Ovary (tissue), 9 donors: ENCODE data around the gene VAMP1. TPM values are rescaled to one million over a fixed set of nuclear protein-coding genes. Genes with fewer than 3 reads are reported as not detected.
"Not testable (repeated sequence)": the region's sequence is repeated elsewhere in the genome, so short reads cannot be mapped to it uniquely, and the experiment has no call there.

ENCODE experiments used
- DNase-seq, 5 donors: peaks; one replicate each; pipeline ENCODE4 v3.0.0-alpha.2; 2019 to 2020
- H3K27ac ChIP-seq, 2 donors: fragments of 200-600 bp; one replicate each; pipeline versions ENCODE4 v1.5.1 to v1.8.0; 2019 to 2022
- H3K27me3 ChIP-seq: fragments of 200-600 bp; one replicate; pipeline ENCODE4 v1.8.0; 2022
- H3K36me3 ChIP-seq: fragments of 200-600 bp; sonication (generic); one replicate; pipeline ENCODE4 v1.5.1; 2019
- H3K4me1 ChIP-seq: one replicate; pipeline ENCODE4 v1.8.1; 2013; ENCODE audit warnings: mild to moderate bottlenecking, moderate library complexity; ENCODE audit not compliant: insufficient read depth
- H3K4me3 ChIP-seq: fragments of 200-600 bp; sonication (generic); one replicate; pipeline ENCODE4 v1.5.1; 2017
- H3K9me3 ChIP-seq, 2 donors: fragments of 200-600 bp in 1 of 2; sonication (generic) in 1 of 2; one replicate each; pipeline versions ENCODE4 v1.5.1 to v1.8.1; 2013 to 2019; ENCODE audit warnings: mild to moderate bottlenecking in 1 of 2, moderate library complexity in 1 of 2
- EP300 ChIP-seq: sonication (generic); formaldehyde crosslinking; IDR thresholded peaks from one replicate; pipeline ENCODE4 v1.6.1; 2017; ENCODE audit warnings: antibody characterized with exemption
- POLR2A ChIP-seq: fragments of 450-650 bp; IDR thresholded peaks from one replicate; pipeline ENCODE4 v1.6.1; 2017; ENCODE audit warnings: antibody characterized with exemption, mild to moderate bottlenecking, moderate library complexity
- WGBS, 3 donors: extraction: QIAGEN DNeasy Blood & Tissue Kit in 1 of 3; methylation state at CpG; one replicate each; pipeline versions ENCODE4 v1.1.5 to v1.1.7; 2013 to 2017; 5-methylcytosine and 5-hydroxymethylcytosine counted together
- intact Hi-C, 4 donors: fragments of 100-400 bp; cut with DNase I; formaldehyde crosslinking; loops; one replicate each; pipeline versions ENCODE4 v1.11.0 to v1.15.1; 2022 to 2023
- polyA plus RNA-seq, 2 donors: library from polyadenylated mRNA; stranded (reverse); fragments of 200-250 nt in 1 of 2; fragments of 350-450 nt in 1 of 2; fragmentation: Illumina TruSeq in 1 of 2; extraction: RNeasy Lipid Tissue Mini Kit (QIAGEN cat#74804) in 1 of 2; gene quantifications; one replicate each; pipeline ENCODE4 v1.2.3, GENCODE V29; 2013 to 2014
- total RNA-seq, 7 donors: library from RNA; depleted of rRNA in 2 of 7; stranded (reverse); fragments of >200 nt in 2 of 7; fragmentation: NEBNext Ultra II Directional in 3 of 7; extraction: Animal tissue kit (Norgen Biotek cat#: 25700) in 3 of 7; gene quantifications; one replicate each; pipeline versions ENCODE4 v1.1.0 to v1.2.4, GENCODE V29; 2016 to 2023
- TF ChIP-seq, protein P1 (sequence below), 3 donors: fragments of 450-650 bp in 2 of 3; fragments of 200-600 bp in 1 of 3; IDR thresholded peaks; one replicate each; pipeline versions ENCODE4 v1.5.1 to v1.8.0; 2016 to 2022; ENCODE audit warnings: antibody characterized with exemption in 3 of 3, mild to moderate bottlenecking in 1 of 3
- donor health status: DM: no; HTN: no; CAD: no; lungs with moderate emphysema.
- donor health status: DM: no; HTN: no; CAD: no.
- donor health status: Bipolar disorder and iron deficiency.
- donor health status: DM: yes; HTN: yes; CAD: no.
- donor health status: DM: no; HTN: no; CAD: no.
- donor health status: DM: yes; HTN: yes; CAD: no.

Gene VAMP1
- total and polyA plus RNA-seq, 9 donors = 2.5 to 11.9 (median 5.8) TPM

DNA sequence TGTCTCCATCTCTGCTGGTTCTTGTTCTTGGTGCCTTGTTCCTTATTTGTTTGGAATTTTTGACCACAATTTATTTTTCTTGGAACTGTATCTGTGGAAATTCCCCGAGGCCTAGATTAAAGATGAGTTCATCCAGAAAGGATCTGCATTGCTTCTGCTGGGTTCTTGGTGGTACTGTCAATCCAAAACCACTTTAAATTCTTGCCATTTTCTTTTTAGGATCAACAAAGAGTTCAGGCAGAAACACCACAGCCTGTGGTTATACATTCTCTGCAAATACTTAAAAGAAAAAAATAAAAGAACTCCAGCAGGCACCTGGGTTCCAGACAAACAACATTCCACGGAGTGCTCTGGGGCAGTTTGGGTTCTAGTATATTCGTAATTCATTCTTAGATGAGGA lies 6.0 kb upstream of the VAMP1 start:
- no peak for TF ChIP-seq EP300
- no peak for TF ChIP-seq POLR2A
- TF ChIP-seq, protein P1, sequence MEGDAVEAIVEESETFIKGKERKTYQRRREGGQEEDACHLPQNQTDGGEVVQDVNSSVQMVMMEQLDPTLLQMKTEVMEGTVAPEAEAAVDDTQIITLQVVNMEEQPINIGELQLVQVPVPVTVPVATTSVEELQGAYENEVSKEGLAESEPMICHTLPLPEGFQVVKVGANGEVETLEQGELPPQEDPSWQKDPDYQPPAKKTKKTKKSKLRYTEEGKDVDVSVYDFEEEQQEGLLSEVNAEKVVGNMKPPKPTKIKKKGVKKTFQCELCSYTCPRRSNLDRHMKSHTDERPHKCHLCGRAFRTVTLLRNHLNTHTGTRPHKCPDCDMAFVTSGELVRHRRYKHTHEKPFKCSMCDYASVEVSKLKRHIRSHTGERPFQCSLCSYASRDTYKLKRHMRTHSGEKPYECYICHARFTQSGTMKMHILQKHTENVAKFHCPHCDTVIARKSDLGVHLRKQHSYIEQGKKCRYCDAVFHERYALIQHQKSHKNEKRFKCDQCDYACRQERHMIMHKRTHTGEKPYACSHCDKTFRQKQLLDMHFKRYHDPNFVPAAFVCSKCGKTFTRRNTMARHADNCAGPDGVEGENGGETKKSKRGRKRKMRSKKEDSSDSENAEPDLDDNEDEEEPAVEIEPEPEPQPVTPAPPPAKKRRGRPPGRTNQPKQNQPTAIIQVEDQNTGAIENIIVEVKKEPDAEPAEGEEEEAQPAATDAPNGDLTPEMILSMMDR (IDR thresholded peaks at IDR 0.05) = no peak
- H3K4me3 ChIP-seq = no peak overlapping the region
- no peaks in the 10 kb centered on the region for H3K9me3 ChIP-seq
- intact Hi-C loops = no loop called here
- WGBS, 3 donors = 42 to 53% (median 43%) methylated on average over 3 of the region's 3 CpGs
- no peak for DNase-seq
- no peaks in the 10 kb centered on the region for H3K36me3 ChIP-seq
- H3K27me3 ChIP-seq = no peaks in the 10 kb centered on the region
- no peaks in the 10 kb centered on the region for H3K4me1 ChIP-seq
- H3K27ac ChIP-seq = no peak overlapping the region

DNA sequence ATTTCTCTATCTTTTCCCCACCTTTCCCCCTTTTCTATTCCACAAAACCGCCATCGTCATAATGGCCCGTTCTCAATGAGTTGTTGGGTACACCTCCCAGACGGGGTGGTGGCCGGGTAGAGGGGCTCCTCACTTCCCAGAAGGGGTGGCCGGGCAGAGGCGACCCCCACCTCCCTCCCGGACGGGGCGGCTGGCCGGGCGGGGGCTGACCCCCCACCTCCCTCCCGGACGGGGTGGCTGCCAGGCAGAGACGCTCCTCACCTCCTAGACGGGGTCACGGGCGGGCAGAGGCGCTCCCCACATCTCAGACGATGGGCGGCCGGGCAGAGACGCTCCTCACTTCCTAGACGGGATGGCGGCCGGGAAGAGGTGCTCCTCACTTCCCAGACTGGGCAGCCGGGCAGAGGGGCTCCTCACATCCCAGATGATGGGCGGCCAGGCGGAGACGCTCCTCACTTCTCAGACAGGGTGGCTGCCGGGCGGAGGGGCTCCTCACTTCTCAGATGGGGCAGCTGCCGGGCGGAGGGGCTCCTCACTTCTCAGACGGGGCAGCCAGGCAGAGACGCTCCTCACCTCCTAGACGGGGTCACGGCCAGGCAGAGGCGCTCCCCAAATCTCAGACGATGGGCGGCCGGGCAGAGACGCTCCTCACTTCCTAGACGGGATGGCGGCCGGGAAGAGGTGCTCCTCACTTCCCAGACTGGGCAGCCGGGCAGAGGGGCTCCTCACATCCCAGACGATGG lies 4.9 kb upstream of the VAMP1 start:
- intact Hi-C loops, H3K36me3 ChIP-seq, H3K4me3 ChIP-seq, H3K27ac ChIP-seq, DNase-seq, H3K27me3 ChIP-seq, H3K4me1 ChIP-seq, H3K9me3 ChIP-seq: not testable (repeated sequence)
- WGBS, 3 donors = 86 to 91% (median 89%) methylated on average over 24 to 47 of the region's 48 CpGs

DNA sequence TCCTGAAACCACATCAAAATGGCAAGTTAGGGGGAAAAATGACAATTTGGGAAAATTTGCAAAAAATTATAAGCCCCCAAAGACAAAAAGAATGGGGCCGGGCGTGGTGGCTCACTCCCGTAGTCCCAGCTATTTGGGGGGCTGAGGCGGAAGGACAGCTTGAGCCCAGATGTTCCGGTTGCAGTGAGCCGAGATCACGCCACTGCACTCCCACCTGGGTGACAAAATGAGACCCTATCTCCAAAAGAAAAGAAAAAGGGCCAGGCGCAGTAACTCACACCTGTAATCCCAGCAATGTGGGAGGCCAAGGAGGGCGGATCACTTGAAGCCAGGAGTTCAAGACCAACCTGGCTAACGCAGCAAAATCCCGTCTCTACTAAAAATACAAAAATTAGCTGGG lies 2.0 kb upstream of the VAMP1 start:
- TF ChIP-seq POLR2A = no peak
- TF ChIP-seq EP300 = no peak
- TF ChIP-seq, protein P1 (IDR thresholded peaks at IDR 0.05) = no peak
- WGBS, 3 donors = 60 to 66% (median 64%) methylated on average over 11 of the region's 11 CpGs
- intact Hi-C loops = no loop called here

DNA sequence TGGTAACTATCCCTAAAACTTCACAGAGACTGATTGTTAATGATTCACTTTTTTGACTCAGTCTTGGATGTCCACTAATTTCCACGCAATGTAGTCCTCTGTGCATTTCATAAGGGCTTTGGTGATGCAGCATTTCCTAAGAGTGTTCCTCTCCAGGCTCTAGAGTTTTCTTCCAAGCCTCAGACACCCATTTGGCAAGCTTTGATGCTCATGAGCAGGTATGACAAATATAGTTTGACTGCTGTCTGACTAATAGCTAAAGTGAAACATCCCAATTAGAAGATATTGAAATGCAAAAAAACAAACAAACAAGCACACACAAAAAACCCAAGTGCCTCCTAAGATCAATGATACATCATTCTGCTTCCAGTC lies 1.5 kb upstream of the VAMP1 start:
- intact Hi-C loops = no loop called here
- no peak overlapping the region for H3K27ac ChIP-seq

More for the DNA sequence above, 2.0 kb upstream of the VAMP1 start:
- no peaks in the 10 kb centered on the region for H3K9me3 ChIP-seq
- no peaks in the 10 kb centered on the region for H3K27me3 ChIP-seq
- no peak overlapping the region for H3K4me3 ChIP-seq
- no peak for DNase-seq
- peaks cover 3% of the 10 kb centered on the region for H3K4me1 ChIP-seq
- H3K27ac ChIP-seq = no peak overlapping the region
- no peaks in the 10 kb centered on the region for H3K36me3 ChIP-seq

More for the DNA sequence above, 1.5 kb upstream of the VAMP1 start:
- H3K4me1 ChIP-seq = peaks cover 3% of the 10 kb centered on the region
- no peak overlapping the region for H3K4me3 ChIP-seq
- 74 to 82% (median 79%) methylated on average over 1 of the region's 1 CpG for WGBS, 3 donors
- no peaks in the 10 kb centered on the region for H3K27me3 ChIP-seq
- no peak for DNase-seq
- TF ChIP-seq POLR2A (no peak), EP300 (no peak)
- TF ChIP-seq, protein P1 (IDR thresholded peaks at IDR 0.05) = no peak
- H3K36me3 ChIP-seq = no peaks in the 10 kb centered on the region
- no peaks in the 10 kb centered on the region for H3K9me3 ChIP-seq
